A549 (cell line): ENCODE results near the gene TUT4. TPM values are rescaled to one million over a fixed set of nuclear protein-coding genes. Genes with fewer than 3 reads are reported as not detected.

Source experiments
- ATAC-seq, 2 experiments: fragments of 200-7000 bp in 1 of 2; fragments of >200 bp in 1 of 2; cut with Nextera tagmentation in 1 of 2; cut with Tn5 transposase in 1 of 2; 3 replicates each; pipeline versions ENCODE4 v1.8.0 to v1.9.1; 2018 to 2020; ENCODE audit warnings: mild to moderate bottlenecking in 1 of 2, moderate library complexity in 1 of 2
- CTCF ChIA-PET: fragments of 300-600 bp; sonication (Branson Sonifier 250); formaldehyde crosslinking; extraction: SDS; loops from one replicate; lab custom pipeline; 2021; ENCODE audit warnings: antibody characterized with exemption, inconsistent platforms; lab: Yijun Ruan, JAX
- POLR2A ChIA-PET: fragments of 350-600 bp; formaldehyde crosslinking; extraction: SDS; loops from one replicate; lab custom pipeline; 2021; ENCODE audit warnings: antibody characterized with exemption, inconsistent platforms; lab: Yijun Ruan, JAX
- DNase-seq, 2 experiments: peaks; one replicate each; pipeline versions ENCODE4 v3.0.0 to v3.0.0-alpha.2; 2011 to 2016; ENCODE audit warnings: low read depth in 1 of 2, low spot score in 1 of 2
- FAIRE-seq: peaks from 2 replicates; lab custom pipeline; 2011; peaks lifted over from hg19 to GRCh38; lab: Jason Lieb, UNC
- H3K27ac ChIP-seq, 2 experiments: fragments of >200 bp; sonication (Bioruptor Twin); formaldehyde crosslinking; 3 replicates each; pipeline ENCODE4 v1.5.1; 2016 to 2017
- H3K4me1 ChIP-seq: fragments of >200 bp; sonication (Bioruptor Twin); formaldehyde crosslinking; 3 replicates; pipeline ENCODE4 v1.6.1; 2016
- H3K4me2 ChIP-seq: fragments of >200 bp; sonication (Bioruptor Twin); formaldehyde crosslinking; 3 replicates; pipeline ENCODE4 v1.6.1; 2016
- H3K4me3 ChIP-seq: fragments of >200 bp; sonication (Bioruptor Twin); formaldehyde crosslinking; 3 replicates; pipeline ENCODE4 v1.5.1; 2016
- H3K9me3 ChIP-seq: fragments of >200 bp; sonication (Bioruptor Twin); formaldehyde crosslinking; 3 replicates; pipeline ENCODE4 v1.6.1; 2016
- CBX2 ChIP-seq: fragments of 200-600 bp; sonication (generic); IDR thresholded peaks from 2 replicates; pipeline ENCODE4 v1.6.1; 2016; ENCODE audit warnings: low read depth, mild to moderate bottlenecking, borderline replicate concordance
- CBX8 ChIP-seq: fragments of 200-600 bp; sonication (generic); IDR thresholded peaks from 2 replicates; pipeline ENCODE4 v1.6.1; 2016
- E2F6 ChIP-seq: IDR thresholded peaks from 2 replicates; pipeline ENCODE4 v1.6.1; 2012; ENCODE audit warnings: low read depth, borderline replicate concordance
- EHF ChIP-seq: fragments of 250-450 bp; sonication (Bioruptor Pico); IDR thresholded peaks from 2 replicates; pipeline ENCODE4 v1.5.0; 2020; ENCODE audit warnings: mild to moderate bottlenecking
- EHMT2 ChIP-seq: fragments of 200-600 bp; sonication (generic); IDR thresholded peaks from 2 replicates; pipeline ENCODE4 v1.6.1; 2016; ENCODE audit warnings: antibody characterized with exemption, low read depth, mild to moderate bottlenecking, moderate library complexity
- ELK1 ChIP-seq: fragments of 150-350 bp; IDR thresholded peaks from 2 replicates; pipeline ENCODE4 v1.6.1; 2014; ENCODE audit warnings: low read depth, mild to moderate bottlenecking, low read length
- ESRRA ChIP-seq: fragments of 150-350 bp; IDR thresholded peaks from 2 replicates; pipeline ENCODE4 v1.6.1; 2014; ENCODE audit warnings: mild to moderate bottlenecking, low read length, borderline replicate concordance
- FOSB ChIP-seq: fragments of 250-450 bp; sonication (Bioruptor Pico); IDR thresholded peaks from 2 replicates; pipeline ENCODE4 v1.5.0; 2020; ENCODE audit warnings: mild to moderate bottlenecking, moderate library complexity
- HOXA7 ChIP-seq: fragments of 250-450 bp; sonication (Bioruptor Pico); IDR thresholded peaks from 2 replicates; pipeline ENCODE4 v1.5.0; 2020; ENCODE audit warnings: mild to moderate bottlenecking, moderate library complexity
- HOXB13 ChIP-seq: fragments of 250-450 bp; sonication (Bioruptor Pico); IDR thresholded peaks from 2 replicates; pipeline ENCODE4 v1.5.0; 2020; ENCODE audit warnings: low read depth, mild to moderate bottlenecking, moderate library complexity
- HOXB5 ChIP-seq: fragments of 250-450 bp; sonication (Bioruptor Pico); IDR thresholded peaks from 2 replicates; pipeline ENCODE4 v1.5.0; 2020; ENCODE audit warnings: mild to moderate bottlenecking, moderate library complexity
- JUNB ChIP-seq: fragments of >200 bp; sonication (Bioruptor Twin); formaldehyde crosslinking; IDR thresholded peaks from 2 replicates; pipeline ENCODE4 v1.6.1; 2016
- KDM1A ChIP-seq: fragments of 200-600 bp; sonication (generic); IDR thresholded peaks from 2 replicates; pipeline ENCODE4 v1.6.1; 2016; ENCODE audit warnings: low read depth, mild to moderate bottlenecking
- KDM5A ChIP-seq: fragments of 200-600 bp; sonication (generic); IDR thresholded peaks from 2 replicates; pipeline ENCODE4 v1.6.1; 2016; ENCODE audit warnings: antibody characterized with exemption, mild to moderate bottlenecking
- MAX ChIP-seq: IDR thresholded peaks from 2 replicates; pipeline ENCODE4 v1.6.1; 2012
- MYC ChIP-seq: IDR thresholded peaks from 2 replicates; pipeline ENCODE4 v1.6.1; 2012; ENCODE audit warnings: mild to moderate bottlenecking, inconsistent platforms, low read length, improper control_type of control experiment, borderline replicate concordance
- PHF8 ChIP-seq: fragments of 200-600 bp; sonication (generic); IDR thresholded peaks from 2 replicates; pipeline ENCODE4 v1.6.1; 2016; ENCODE audit warnings: low read depth, mild to moderate bottlenecking, antibody characterized with exemption, moderate library complexity, borderline replicate concordance
- RARB ChIP-seq: fragments of 250-450 bp; sonication (Bioruptor Pico); IDR thresholded peaks from 2 replicates; pipeline ENCODE4 v1.8.0; 2021; ENCODE audit warnings: mild to moderate bottlenecking, moderate library complexity
- RFX5 ChIP-seq: fragments of 450-650 bp; IDR thresholded peaks from 2 replicates; pipeline ENCODE4 v1.7.1; 2014; ENCODE audit warnings: antibody characterized with exemption, mild to moderate bottlenecking, moderate library complexity
- TP53 ChIP-seq: fragments of 250-450 bp; sonication (Bioruptor Pico); IDR thresholded peaks from 2 replicates; pipeline ENCODE4 v1.5.0; 2021; ENCODE audit warnings: mild to moderate bottlenecking, moderate library complexity
- ZFP36 ChIP-seq: fragments of 450-650 bp; IDR thresholded peaks from 2 replicates; pipeline ENCODE4 v1.6.1; 2014; ENCODE audit warnings: borderline replicate concordance; ENCODE audit not compliant: partially characterized antibody
- ZNF302 ChIP-seq: fragments of 250-450 bp; sonication (Bioruptor Pico); IDR thresholded peaks from 2 replicates; pipeline ENCODE4 v1.9.0; 2021; ENCODE audit warnings: inconsistent platforms, mild to moderate bottlenecking, moderate library complexity
- WGBS: methylation state at CpG from one replicate; pipeline ENCODE4 v1.1.6; 2017; ENCODE audit errors: missing lambda C conversion rate; 5-methylcytosine and 5-hydroxymethylcytosine counted together
- polyA plus RNA-seq, 4 experiments: library from polyadenylated mRNA; depleted of rRNA in 3 of 4; stranded (reverse); fragments of >200 nt; fragmentation: RNase III in 1 of 4; extraction: RNeasy Plus Mini Kit Qiagen cat#74134 plus additional on column Dnase treatment in 1 of 4; gene quantifications; 2 replicates in 3 of 4; 3 replicates in 1 of 4; pipeline ENCODE4 v1.2.3, GENCODE V29; 2011 to 2017

Gene TUT4
- polyA plus RNA-seq, 2 of the 4 experiments (the other 2 are of a cell fraction) = 25.3 to 34.1 TPM

- POLR2A ChIA-PET = no interaction called here
- WGBS = 37% methylated on average over 20 of the region's 20 CpGs
- CTCF ChIA-PET = no interaction called here
- no peak for FAIRE-seq
- DNase-seq = no peak
- Histone ChIP-seq H3K4me1 (peaks cover 43% of the 10 kb centered on the region; the same call in 2 of the 3 replicates), H3K27ac (peak overlapping the region; percentile 95 to 97), H3K4me3 (peak overlapping the region; percentile 77), H3K9me3 (no peaks in the 10 kb centered on the region), H3K4me2 (peak overlapping the region; percentile 93)
- no peak for ATAC-seq
- no peak for TF ChIP-seq HOXB5 (CRISPR knock-in tag)
- TF ChIP-seq ELK1 = no peak
- no peak for TF ChIP-seq PHF8
- TF ChIP-seq E2F6 = no peak
- TF ChIP-seq JUNB = no peak
- TF ChIP-seq RFX5 = no peak
- no peak for TF ChIP-seq EHF
- no peak for TF ChIP-seq HOXA7 (CRISPR knock-in tag)
- TF ChIP-seq TP53 = no peak
- no peak for TF ChIP-seq CBX2
- no peak for TF ChIP-seq FOSB
- no peak for TF ChIP-seq MAX
- no peak for TF ChIP-seq CBX8
- TF ChIP-seq KDM1A = no peak
- no peak for TF ChIP-seq ESRRA
- no peak for TF ChIP-seq RARB (CRISPR knock-in tag)
These were observed 1.2 kb downstream of the TUT4 start for GRCh38 chr1:52551507-52552235.

GRCh38 chr1:52550447-52550846, 2.4 kb downstream of the TUT4 start:
- no peak for TF ChIP-seq KDM5A
- Histone ChIP-seq H3K9me3 (peaks cover under 1% of the 10 kb centered on the region; the same call in 1 of the 3 replicates), H3K27ac (no peak overlapping the region), H3K4me2 (peak overlapping the region; percentile 93; the same call in 2 of the 3 replicates), H3K4me3 (no peak overlapping the region), H3K4me1 (peaks cover 37% of the 10 kb centered on the region; the same call in 2 of the 3 replicates)
- FAIRE-seq (no peak), ATAC-seq (no peak), DNase-seq (no peak)
- ChIA-PET POLR2A (no interaction called here), CTCF (no interaction called here)
- WGBS = 85% methylated on average over 7 of the region's 7 CpGs

GRCh38 chr1:52549267-52549666, 3.6 kb downstream of the TUT4 start:
- TF ChIP-seq PHF8 (no peak), TP53 (no peak), HOXB13 (CRISPR knock-in tag) (no peak), ZFP36 (no peak), EHF (no peak), KDM1A (no peak), MYC (no peak), ZNF302 (CRISPR knock-in tag) (no peak), EHMT2 (no peak)
- no peak overlapping the region for H3K27ac ChIP-seq
- ATAC-seq (no peak), FAIRE-seq (no peak), DNase-seq (no peak)
- peaks cover 11% of the 10 kb centered on the region for H3K9me3 ChIP-seq
- peak overlapping the region; percentile 14; the same call in 1 of the 3 replicates for H3K4me2 ChIP-seq
- no peak overlapping the region for H3K4me3 ChIP-seq
- POLR2A ChIA-PET = no interaction called here
- H3K4me1 ChIP-seq = peaks cover 31% of the 10 kb centered on the region; the same call in 2 of the 3 replicates
- CTCF ChIA-PET = interaction anchor here (1.0 kb wide), 1 partner anchor 89 kb away, joined by 3 read pairs; no protein-coding TSS in a partner anchor
